Endothelial cell of hepatic sinusoid (primary cell): ENCODE data around the gene NFIA.

Experiments
- in situ Hi-C: cut with HindIII; loops from 2 replicates; pipeline ENCODE4 v1.10.0; 2017; ENCODE audit warnings: low sequenced_read_pairs

The NFIA gene

GRCh38 chr1:61322008-61322744 is 239.8 kb downstream of the NFIA start:
- in situ Hi-C loops: no loop called here

- in situ Hi-C loops: no loop called here
Measured at GRCh38 chr1:61322769-61323168, 240.4 kb downstream of the NFIA start.

DNA sequence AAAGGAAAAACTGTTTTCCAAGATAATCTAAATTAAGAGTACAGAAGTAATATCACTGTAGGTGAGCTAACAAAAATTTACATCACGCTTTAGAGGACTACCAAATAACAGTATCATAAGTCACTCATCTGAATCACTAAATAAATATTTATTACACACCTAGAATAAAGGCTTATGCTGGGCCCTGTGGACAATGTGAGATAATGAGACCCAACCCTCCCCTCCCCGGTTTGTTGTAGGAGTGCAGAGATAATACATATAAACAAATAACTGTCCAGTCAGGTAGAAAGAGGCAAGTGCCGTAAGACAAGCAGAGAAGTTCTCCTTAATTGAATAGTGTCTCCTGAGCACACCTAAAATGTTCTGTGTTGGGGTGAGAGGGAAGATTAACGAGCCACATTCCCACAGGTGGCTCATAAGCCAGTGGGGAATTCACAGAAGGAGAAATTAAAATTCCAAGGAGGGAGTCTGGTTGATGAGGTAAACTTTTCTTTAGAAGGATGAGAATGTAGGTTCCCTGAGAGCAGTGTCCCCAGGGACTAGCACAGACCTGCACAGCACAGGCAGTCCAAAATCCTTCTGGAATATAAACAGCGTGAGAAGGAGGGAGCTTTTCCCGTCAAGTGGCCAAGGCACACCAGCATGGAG is 241.4 kb downstream of the NFIA start:
- in situ Hi-C loops: no loop called here

GRCh38 chr1:61326713-61327112 is 244.4 kb downstream of the NFIA start:
- in situ Hi-C loops: no loop called here

- in situ Hi-C loops: no loop called here
Measured at GRCh38 chr1:61327436-61327835, 245.1 kb downstream of the NFIA start.

DNA sequence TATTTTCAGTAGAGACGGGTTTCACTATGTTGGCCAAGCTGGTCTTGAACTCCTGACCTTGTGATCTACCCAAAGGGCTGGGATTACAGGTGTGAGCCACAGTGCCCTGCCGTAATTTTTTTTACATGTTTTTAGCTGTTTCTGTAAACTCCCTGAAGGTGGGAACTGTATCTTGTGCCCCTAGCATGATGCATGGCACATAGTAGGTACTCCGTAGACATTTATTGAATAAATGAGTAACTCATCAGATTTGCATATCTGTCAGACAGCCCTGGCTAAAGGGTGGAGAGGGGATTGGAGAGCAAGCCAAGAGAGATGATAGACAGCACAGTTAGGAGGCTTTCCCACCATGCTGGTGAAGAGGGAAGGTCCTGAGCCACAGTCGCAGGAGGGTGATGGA is 247.2 kb downstream of the NFIA start:
- in situ Hi-C loops: no loop called here

GRCh38 chr1:61330018-61330417 is 247.7 kb downstream of the NFIA start:
- in situ Hi-C loops: no loop called here

DNA sequence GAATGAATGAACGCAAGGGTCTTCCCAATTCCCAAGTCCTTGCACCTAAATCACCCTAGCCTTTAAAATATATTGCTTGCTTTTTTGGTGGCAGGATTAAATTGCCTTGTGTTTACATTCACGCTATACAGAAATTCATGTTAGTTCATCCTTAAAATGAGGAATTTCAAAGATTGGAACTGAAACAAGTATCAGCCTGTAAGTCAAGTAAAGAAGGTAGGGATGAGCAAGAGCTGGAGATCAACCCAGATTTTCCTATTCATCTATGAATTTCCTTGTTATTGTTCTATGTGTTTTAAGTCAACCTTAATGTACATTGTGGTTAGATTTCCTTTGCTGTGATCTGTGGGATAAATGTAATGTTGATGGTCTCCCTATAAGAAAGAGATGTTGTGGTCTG is 248.2 kb downstream of the NFIA start:
- in situ Hi-C loops: no loop called here

- in situ Hi-C loops: no loop called here
Measured at GRCh38 chr1:61332196-61332753, 249.9 kb downstream of the NFIA start.

- in situ Hi-C loops: no loop called here
Measured at GRCh38 chr1:61332796-61333195, 250.4 kb downstream of the NFIA start.

GRCh38 chr1:61334718-61335589 is 252.6 kb downstream of the NFIA start:
- in situ Hi-C loops: no loop called here

- in situ Hi-C loops: no loop called here
Measured at GRCh38 chr1:61337037-61337436, 254.7 kb downstream of the NFIA start.

DNA sequence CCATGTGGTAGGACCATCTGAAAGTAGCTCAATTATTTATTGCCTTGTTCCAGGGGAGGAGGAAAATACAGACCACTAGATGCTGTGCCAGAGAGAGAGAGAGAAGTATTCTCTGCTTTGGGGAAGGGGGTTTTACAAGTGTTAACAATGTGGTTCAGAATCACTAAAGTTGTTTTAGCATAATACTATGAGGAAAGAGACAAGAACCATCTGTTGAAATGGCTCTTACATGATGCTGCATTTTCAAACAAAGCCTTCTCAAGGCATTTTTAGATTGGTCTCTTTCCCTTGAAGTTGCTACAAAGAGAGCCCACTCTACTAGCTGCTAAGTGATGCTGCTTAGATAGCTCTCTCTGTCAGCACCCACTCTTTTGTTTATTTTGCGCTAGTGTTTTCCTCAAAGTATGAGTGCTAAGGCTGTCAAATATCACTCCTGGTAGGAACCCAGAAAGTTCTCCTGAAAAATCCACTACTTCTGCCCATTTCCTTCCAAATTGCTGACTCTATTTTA is 255.1 kb downstream of the NFIA start:
- in situ Hi-C loops: no loop called here

- in situ Hi-C loops: no loop called here
Measured at GRCh38 chr1:61337981-61338848, 255.9 kb downstream of the NFIA start.

GRCh38 chr1:61338899-61339298 is 256.5 kb downstream of the NFIA start:
- in situ Hi-C loops: no loop called here

DNA sequence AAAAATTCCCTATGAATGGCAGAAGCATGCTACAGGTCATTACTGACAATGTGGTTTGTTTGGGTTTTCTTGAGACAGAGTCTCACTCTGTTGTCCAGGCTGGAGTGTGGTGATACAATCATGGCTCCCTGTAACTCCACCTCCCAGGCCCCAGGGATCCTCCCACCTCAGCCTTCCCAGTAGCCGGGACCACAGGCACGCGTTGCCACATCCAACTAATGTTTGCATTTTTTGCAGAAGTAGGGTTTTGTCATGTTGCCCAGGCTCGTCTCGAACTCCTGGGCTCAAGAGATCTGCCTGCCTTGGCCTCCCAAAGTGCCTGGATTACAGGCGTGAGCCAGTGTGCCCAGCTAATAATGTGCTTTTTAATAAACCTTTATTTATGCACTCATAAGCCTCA is 259.1 kb downstream of the NFIA start:
- in situ Hi-C loops: no loop called here

DNA sequence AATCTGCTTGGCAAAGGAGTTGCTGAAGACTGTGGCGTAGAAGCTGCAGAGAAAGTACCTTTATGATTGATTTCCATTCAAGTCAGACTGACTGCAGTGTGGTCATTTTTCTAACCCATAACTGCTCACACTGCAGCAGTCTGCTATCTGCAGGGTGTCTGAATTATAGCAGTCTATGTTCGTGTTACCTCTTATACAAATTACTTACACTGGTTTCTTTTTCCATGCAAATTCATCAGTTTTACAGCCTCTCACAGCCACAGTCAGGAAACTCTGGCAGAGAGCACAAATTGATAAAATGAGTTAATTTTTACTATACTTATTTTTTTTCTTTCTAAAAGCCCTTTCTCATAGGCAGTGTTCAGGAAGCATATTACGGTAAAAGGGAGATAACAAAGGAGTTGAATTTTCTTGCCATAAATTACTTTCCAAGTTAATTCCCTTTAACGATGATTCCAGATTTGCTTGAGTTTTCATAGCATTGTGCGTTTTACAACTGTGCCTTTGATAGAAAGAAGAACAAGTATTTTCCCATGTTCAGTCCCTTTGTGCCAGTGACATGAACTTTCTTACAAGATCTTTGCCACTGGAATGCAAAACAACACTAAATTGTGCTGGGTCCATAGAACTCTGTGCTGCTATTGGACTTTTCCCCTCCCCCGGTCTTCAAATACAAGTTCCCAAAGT is 261.5 kb downstream of the NFIA start:
- in situ Hi-C loops: no loop called here

DNA sequence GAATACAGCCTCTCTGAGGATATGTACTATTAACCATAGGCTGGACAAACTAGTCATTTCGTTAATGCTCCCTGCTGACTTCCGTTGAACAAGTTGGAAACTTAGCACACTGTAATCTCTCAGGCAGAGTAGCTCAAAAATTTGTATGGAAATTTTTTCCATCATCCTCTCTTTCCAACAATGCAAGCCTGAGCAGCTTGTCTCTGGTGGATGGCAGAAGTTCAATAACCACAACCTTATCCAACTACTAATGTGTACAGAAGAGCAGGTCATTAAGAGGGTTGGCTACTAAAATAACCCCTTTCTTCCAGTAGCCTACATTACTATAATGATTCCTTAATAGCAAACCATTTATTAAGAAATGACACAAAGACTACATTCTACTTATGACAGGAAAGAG is 262.3 kb downstream of the NFIA start:
- in situ Hi-C loops: no loop called here

DNA sequence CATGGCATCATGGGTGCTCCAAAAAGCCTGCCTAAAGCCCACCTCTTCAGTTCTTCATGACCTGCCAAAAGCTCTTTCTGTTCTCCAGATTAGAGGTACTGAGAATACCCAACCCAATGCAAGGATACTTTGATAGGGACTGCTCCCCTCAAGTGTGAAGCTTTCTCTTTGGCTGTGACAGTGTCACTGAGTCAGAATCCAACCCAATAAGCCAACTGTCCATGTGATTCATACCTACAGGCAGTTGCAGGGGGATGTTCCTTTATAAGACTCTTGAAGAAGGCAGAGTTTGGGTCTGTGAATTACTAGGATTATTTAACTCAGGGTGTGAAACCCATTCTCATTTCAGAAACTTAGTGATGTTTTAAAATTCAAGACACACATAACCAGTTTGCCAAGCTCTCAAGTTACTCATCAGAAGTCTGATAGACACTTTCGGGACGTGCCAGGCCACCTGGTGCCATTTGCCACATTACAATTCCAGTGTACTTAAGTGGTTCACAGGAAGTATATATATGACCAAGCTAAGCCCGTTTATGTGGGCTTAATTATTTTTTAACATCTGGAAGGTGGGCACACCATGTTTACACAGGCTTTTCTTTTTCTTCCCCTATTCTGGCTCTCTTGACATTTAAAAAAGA is 265.8 kb downstream of the NFIA start:
- in situ Hi-C loops: no loop called here
